ENCODE measurements around the gene MPRIP. TPM values are rescaled to one million over a fixed set of nuclear protein-coding genes. Genes with fewer than 3 reads are reported as not detected.

Gene MPRIP
- total RNA-seq, 2 donors from 2014 or later = 84.3 to 258 TPM

DNA sequence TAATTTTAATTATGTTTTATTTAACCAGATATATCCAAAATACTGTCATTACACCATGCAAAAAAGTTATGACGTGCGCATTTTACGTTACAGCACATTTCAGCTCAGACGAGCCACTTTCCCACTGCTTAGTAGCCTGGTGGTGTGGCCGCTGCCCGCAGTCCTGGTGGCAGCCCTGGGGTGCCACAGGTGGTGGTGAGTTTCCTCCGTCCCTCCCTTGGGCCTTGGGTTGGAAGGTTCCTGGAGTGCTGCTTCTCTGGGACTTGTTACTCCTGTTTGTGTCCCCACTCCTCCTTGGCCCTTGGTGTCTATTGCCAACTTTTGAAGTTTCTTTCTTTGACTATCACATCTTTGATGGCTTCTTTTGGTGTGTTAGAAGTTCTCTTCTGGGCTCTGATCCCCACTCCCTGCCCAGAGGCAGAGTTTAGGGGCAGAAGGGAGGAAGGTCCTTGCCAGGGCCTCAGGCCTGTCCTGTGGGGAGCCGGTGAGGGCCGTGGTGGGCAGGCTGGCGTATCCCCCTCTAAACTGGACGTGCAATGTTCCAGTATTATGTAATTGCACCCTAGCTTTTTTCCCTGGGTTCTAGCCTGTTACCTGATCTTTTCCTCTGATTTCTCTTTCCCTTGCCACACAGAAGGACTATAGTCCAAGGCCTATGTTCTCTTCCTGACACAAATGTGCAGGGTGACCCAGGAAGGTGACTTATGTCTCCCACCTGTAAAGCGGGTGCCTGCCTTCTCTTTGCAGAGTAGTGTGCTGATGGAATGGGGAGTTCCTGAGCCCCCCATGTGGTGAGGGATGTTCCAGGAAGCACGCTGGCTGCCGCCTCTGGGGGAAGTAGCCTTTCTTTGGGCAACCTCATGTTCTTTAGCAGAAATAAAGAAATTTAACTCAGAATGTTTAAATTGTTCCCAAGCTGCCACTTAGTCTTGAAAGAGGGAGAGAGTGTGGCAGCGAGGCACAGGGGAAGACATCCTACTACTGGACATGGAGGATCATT, 8.4 kb downstream of the MPRIP start:
- 92% methylated on average over 15 of the region's 15 CpGs for WGBS
- Histone ChIP-seq H3K4me3 (no peak overlapping the region), H3K27me3 (replicated peaks; ENCODE audit: insufficient read depth) (no peaks in the 10 kb centered on the region), H3K4me1 (replicated peaks) (peaks cover 3% of the 10 kb centered on the region), H3K9me3 (no peaks in the 10 kb centered on the region), H3K27ac (no peak overlapping the region), H3K36me3 (no peaks in the 10 kb centered on the region)
- no peak for TF ChIP-seq POLR2AphosphoS5 (IDR thresholded peaks at IDR 0.05)
- intact Hi-C loops (cut with DNase I) = no loop called here
- DNase-seq (ENCODE audit: low spot score) = no peak

DNA sequence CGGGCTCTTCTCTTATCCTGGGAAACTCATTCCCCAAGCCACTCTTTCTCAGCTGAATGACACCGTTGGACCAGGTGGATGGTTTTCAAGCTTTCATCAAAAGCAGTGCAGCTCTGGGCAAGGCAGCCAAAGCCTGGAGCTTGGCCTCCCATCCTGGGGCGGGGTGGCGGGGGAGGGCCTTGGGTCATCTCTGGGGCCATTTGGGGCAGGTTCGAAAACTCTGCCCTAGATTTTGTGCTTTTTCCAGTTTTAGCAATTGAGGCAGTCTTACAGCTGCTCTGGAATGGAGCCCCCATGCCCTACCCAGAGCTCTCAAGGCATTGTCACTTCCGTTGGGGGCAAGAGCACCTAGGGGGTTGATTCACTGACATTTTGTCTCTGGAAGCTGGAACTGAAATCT, 9.1 kb downstream of the MPRIP start:
- DNase-seq (ENCODE audit: low spot score) = no peak
- Histone ChIP-seq H3K4me3 (no peak overlapping the region), H3K27ac (no peak overlapping the region)

DNA sequence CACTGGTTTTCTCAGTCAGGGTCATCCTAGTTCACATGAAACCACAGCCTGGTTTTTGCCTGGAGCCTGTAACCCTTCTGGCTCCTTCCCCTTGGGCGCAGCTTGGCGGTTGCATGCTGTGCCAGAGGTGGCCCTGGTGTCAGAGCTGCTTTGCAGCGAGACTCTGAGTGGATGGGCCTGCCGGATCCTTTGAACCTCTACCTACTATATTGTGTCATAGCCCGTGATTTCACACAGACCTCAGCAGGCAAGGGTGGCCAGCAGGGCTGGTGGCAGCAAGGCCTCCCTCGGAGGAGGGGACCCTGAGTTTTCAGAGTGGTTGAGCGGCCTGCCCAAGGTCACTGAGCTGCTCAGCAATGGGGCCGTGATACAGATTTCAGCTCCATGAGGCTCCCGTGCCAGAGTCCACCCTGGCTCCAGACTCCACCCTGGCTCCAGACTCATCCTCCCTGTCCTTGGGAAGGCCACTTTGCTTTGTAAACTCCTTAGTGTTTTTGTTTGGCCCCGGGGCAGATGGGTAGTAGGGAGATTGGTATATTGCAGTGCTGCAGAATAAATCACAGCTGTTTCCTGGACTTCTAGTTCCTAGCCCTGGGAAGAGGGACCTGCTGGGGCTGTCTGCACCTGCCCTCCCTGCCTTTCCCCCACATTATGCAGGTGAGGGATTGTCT, 9.7 kb downstream of the MPRIP start:
- no peak overlapping the region for H3K4me3 ChIP-seq
- intact Hi-C loops (cut with DNase I) = no loop called here
- no peak overlapping the region for H3K27ac ChIP-seq
- no peaks in the 10 kb centered on the region for H3K27me3 ChIP-seq (replicated peaks; ENCODE audit: insufficient read depth)
- H3K36me3 ChIP-seq = no peaks in the 10 kb centered on the region
- peaks cover 12% of the 10 kb centered on the region for H3K4me1 ChIP-seq (replicated peaks)
- no peaks in the 10 kb centered on the region for H3K9me3 ChIP-seq
- DNase-seq (ENCODE audit: low spot score) = no peak
- 65% methylated on average over 10 of the region's 10 CpGs for WGBS
- no peak for TF ChIP-seq POLR2A (IDR thresholded peaks at IDR 0.05)

More for the DNA sequence above, 9.1 kb downstream of the MPRIP start:
- H3K9me3 ChIP-seq = no peaks in the 10 kb centered on the region
- no peak for TF ChIP-seq POLR2AphosphoS5 (IDR thresholded peaks at IDR 0.05)
- TF ChIP-seq, protein P1, sequence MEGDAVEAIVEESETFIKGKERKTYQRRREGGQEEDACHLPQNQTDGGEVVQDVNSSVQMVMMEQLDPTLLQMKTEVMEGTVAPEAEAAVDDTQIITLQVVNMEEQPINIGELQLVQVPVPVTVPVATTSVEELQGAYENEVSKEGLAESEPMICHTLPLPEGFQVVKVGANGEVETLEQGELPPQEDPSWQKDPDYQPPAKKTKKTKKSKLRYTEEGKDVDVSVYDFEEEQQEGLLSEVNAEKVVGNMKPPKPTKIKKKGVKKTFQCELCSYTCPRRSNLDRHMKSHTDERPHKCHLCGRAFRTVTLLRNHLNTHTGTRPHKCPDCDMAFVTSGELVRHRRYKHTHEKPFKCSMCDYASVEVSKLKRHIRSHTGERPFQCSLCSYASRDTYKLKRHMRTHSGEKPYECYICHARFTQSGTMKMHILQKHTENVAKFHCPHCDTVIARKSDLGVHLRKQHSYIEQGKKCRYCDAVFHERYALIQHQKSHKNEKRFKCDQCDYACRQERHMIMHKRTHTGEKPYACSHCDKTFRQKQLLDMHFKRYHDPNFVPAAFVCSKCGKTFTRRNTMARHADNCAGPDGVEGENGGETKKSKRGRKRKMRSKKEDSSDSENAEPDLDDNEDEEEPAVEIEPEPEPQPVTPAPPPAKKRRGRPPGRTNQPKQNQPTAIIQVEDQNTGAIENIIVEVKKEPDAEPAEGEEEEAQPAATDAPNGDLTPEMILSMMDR (IDR thresholded peaks at IDR 0.05) = no peak
- no peak for TF ChIP-seq POLR2A (IDR thresholded peaks at IDR 0.05)
- H3K4me1 ChIP-seq (replicated peaks) = peaks cover 9% of the 10 kb centered on the region
- no peaks in the 10 kb centered on the region for H3K27me3 ChIP-seq (replicated peaks; ENCODE audit: insufficient read depth)
- intact Hi-C loops (cut with DNase I) = no loop called here
- no peaks in the 10 kb centered on the region for H3K36me3 ChIP-seq
- WGBS = 85% methylated on average over 6 of the region's 6 CpGs

DNA sequence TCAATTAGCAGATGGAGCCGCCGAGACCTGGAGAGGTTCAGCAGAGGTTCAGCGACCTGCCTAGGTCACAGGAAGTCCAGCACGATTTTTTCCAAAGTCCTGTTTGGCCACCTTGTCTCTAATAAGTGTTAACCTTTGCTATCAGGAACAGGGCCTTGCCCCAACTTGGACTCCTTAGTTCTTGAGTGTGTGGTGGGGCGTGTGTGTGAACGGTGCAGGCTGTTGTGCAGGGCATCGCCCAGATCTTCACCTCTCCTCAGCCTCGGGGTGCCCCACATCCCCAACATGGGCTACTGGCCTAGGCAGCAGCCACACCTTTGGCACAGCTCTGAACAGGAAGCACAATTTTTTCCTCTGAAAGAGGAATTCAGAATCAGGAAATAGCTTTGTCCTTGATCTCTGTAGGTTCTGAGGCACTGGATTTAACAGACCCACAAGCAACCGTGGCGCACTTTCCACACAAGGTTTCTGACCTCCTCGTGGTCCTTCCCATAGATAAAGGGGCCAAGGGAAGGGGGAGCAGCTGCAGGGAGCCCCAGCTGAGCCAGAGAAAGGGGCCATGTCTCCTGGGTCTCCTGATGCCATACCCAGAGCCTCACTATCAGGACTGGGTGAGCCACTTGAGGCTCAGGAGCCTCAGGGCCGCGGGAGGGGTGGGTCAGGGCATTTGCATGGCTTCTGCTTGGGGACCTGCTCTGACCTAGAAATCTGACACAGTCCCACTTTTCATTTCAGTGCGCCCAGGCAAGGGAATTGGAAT, 10.4 kb downstream of the MPRIP start:
- no peak overlapping the region for H3K4me3 ChIP-seq
- no peaks in the 10 kb centered on the region for H3K36me3 ChIP-seq
- DNase-seq (ENCODE audit: low spot score) = no peak
- no peaks in the 10 kb centered on the region for H3K9me3 ChIP-seq
- 62% methylated on average over 14 of the region's 14 CpGs for WGBS
- H3K27me3 ChIP-seq (replicated peaks; ENCODE audit: insufficient read depth) = no peaks in the 10 kb centered on the region
- TF ChIP-seq POLR2AphosphoS5 (IDR thresholded peaks at IDR 0.05) (no peak), POLR2A (IDR thresholded peaks at IDR 0.05) (no peak)
- TF ChIP-seq, protein P1 (IDR thresholded peaks at IDR 0.05) = no peak
- peaks cover 12% of the 10 kb centered on the region for H3K4me1 ChIP-seq (replicated peaks)
- intact Hi-C loops (cut with DNase I) = no loop called here
- H3K27ac ChIP-seq = no peak overlapping the region

DNA sequence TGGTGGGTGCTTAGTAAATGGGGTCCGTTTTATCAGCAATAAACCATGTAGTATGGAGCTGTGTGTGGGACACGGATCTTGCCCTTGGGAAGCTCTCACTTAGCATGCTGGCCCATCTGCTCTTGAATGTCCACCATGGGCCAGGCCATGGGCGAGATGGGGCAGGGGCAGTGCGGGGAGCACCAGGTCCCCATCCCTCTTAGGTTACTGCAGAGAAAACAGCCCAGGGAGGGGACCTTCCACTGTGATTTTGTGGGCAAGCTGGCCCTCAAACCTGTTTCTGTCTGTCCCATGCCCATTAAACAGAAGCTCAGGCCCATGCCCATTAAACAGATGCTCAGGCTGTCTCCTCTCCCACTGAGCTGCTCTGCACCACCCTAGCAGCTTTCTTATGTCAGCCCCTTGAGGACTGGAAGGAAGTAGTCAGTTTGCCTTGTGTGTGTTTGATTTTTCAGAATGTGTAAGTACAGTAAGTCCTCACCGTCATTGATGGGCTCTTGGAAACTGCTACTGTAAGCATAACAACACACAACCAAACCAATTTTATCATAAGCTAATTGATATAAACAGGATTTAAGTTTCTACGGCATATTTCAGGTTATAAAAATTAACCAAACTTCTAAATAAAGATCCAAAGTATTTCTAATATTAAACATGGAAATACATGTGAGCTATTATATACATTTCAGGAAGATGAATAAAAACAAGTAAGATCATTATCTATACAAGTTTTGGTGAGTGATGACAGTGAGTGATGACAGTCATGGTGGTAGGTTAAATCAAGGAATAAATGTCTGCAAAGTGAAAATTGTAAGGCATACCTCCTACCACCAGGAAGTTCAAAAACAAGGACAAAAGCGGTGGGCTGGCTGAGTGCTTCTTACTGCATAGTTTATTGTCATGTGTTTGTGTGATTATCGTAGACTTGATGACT, 11.5 kb downstream of the MPRIP start:
- peaks cover 12% of the 10 kb centered on the region for H3K4me1 ChIP-seq (replicated peaks)
- no peaks in the 10 kb centered on the region for H3K36me3 ChIP-seq
- H3K27me3 ChIP-seq (replicated peaks; ENCODE audit: insufficient read depth) = no peaks in the 10 kb centered on the region
- H3K9me3 ChIP-seq = no peaks in the 10 kb centered on the region
- WGBS = 70% methylated on average over 8 of the region's 8 CpGs
- DNase-seq (ENCODE audit: low spot score) = no peak
- intact Hi-C loops (cut with DNase I) = no loop called here
- no peak overlapping the region for H3K4me3 ChIP-seq
- no peak for TF ChIP-seq POLR2AphosphoS5 (IDR thresholded peaks at IDR 0.05)
- no peak for TF ChIP-seq POLR2A (IDR thresholded peaks at IDR 0.05)
- TF ChIP-seq, protein P1 (IDR thresholded peaks at IDR 0.05) = no peak
- H3K27ac ChIP-seq = no peak overlapping the region
